Tibial artery (tissue), 4 donors: ENCODE results near the gene CNN2.

Experiments used
- DNase-seq, 2 donors: peaks; one replicate each; pipeline ENCODE4 v3.0.0-alpha.2; 2019
- H3K27ac ChIP-seq, 2 donors: fragments of 200-600 bp; sonication (generic) in 1 of 2; 1 replicate in 1 of 2; 2 replicates in 1 of 2; pipeline ENCODE4 v1.5.1; 2018 to 2019; ENCODE audit warnings: mild to moderate bottlenecking in 1 of 2
- H3K27me3 ChIP-seq, 2 donors: fragments of 200-600 bp; sonication (generic) in 1 of 2; one replicate each; pipeline versions ENCODE4 v1.5.1 to v1.6.0; 2016 to 2019
- H3K36me3 ChIP-seq, 3 donors: fragments of 200-600 bp; sonication (generic) in 2 of 3; one replicate each; pipeline ENCODE4 v1.5.1; 2016 to 2019; ENCODE audit warnings: mild to moderate bottlenecking in 2 of 3
- H3K4me1 ChIP-seq, 4 donors: fragments of 200-600 bp; sonication (generic) in 2 of 4; 1 replicate in 3 of 4; 2 replicates in 1 of 4; pipeline ENCODE4 v1.5.1; 2016 to 2019
- H3K4me3 ChIP-seq, 2 donors: fragments of 200-600 bp; sonication (generic) in 1 of 2; 1 replicate in 1 of 2; 2 replicates in 1 of 2; pipeline ENCODE4 v1.5.1; 2018 to 2019; ENCODE audit warnings: mild to moderate bottlenecking in 2 of 2
- H3K9me3 ChIP-seq, 3 donors: fragments of 200-600 bp; sonication (generic) in 1 of 3; one replicate each; pipeline ENCODE4 v1.5.1; 2016 to 2019
- intact Hi-C: fragments of 100-400 bp; cut with DNase I; formaldehyde crosslinking; loops from one replicate; pipeline ENCODE4 v1.15.0; 2023; ENCODE audit warnings: low total_unique reads
- TF ChIP-seq, protein P1 (sequence below), 2 experiments: fragments of 200-600 bp in 1 of 2; fragments of 450-650 bp in 1 of 2; IDR thresholded peaks; one replicate each; pipeline ENCODE4 v1.5.1; 2017 to 2019; ENCODE audit warnings: antibody characterized with exemption in 2 of 2, mild to moderate bottlenecking in 1 of 2, moderate library complexity in 1 of 2

The CNN2 gene

DNA sequence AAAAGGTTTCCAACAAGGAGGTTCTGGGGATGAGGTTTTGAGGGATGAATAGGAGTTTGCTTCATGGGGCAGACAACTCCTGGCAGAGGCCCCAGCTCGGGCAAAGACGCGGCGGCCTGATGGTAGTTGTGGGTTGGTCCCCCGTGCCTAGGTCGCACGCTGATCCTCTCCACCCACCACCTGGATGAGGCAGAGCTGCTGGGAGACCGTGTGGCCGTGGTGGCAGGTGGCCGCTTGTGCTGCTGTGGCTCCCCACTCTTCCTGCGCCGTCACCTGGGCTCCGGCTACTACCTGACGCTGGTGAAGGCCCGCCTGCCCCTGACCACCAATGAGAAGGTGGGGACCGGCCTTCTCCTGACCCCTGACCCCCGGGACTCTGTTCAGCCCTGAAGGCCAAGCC is 25.4 kb downstream of the CNN2 start:
- H3K27ac ChIP-seq, result no peak overlapping the region
- DNase-seq, result no peak
- peaks cover 0 to 14% (median 12%) of the 10 kb centered on the region in 3 donors for H3K9me3 ChIP-seq
- H3K4me3 ChIP-seq, result no peak overlapping the region
- TF ChIP-seq, protein P1, sequence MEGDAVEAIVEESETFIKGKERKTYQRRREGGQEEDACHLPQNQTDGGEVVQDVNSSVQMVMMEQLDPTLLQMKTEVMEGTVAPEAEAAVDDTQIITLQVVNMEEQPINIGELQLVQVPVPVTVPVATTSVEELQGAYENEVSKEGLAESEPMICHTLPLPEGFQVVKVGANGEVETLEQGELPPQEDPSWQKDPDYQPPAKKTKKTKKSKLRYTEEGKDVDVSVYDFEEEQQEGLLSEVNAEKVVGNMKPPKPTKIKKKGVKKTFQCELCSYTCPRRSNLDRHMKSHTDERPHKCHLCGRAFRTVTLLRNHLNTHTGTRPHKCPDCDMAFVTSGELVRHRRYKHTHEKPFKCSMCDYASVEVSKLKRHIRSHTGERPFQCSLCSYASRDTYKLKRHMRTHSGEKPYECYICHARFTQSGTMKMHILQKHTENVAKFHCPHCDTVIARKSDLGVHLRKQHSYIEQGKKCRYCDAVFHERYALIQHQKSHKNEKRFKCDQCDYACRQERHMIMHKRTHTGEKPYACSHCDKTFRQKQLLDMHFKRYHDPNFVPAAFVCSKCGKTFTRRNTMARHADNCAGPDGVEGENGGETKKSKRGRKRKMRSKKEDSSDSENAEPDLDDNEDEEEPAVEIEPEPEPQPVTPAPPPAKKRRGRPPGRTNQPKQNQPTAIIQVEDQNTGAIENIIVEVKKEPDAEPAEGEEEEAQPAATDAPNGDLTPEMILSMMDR (IDR thresholded peaks at IDR 0.05), result no peak
- no peaks in the 10 kb centered on the region for H3K27me3 ChIP-seq
- H3K4me1 ChIP-seq, result no peaks in the 10 kb centered on the region
- peaks cover 1 to 13% (median 4%) of the 10 kb centered on the region in 3 donors for H3K36me3 ChIP-seq
- intact Hi-C loops, result no loop called here

DNA sequence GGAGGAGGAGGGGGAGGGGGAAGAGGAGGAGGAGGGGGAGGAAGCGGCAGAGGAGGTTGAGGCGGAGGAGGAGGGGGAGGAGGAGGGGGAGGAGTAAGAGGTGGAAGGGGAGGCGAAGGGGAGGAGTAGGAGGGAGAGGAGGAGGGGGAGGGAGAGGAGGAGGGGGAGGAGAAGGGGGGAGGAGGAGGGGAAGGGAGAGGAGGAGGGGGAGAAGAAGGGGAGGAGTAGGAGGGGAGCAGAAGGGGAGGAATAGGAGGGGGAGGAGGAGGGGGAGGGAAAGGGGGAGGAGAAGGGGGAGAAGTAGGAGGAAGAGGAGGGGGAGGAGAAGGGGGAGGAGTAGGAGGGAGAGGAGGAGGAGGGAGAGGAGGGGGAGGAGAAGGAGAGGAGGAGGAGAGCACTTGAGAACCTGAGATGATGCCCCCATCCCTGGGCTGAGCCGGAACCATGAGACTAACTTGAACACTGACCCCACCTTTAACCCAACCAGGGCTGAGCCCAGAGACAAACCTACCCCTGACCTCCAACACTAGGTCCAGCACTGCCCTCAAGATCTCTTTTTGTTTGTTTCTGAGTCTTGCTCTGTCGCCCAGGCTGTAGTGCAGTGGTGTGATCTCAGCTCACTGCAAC is 26.1 kb downstream of the CNN2 start:
- Histone ChIP-seq H3K9me3 (peaks cover 0 to 20% (median 19%) of the 10 kb centered on the region in 3 donors), H3K27ac (no peak overlapping the region), H3K4me1 (no peaks in the 10 kb centered on the region), H3K27me3 (no peaks in the 10 kb centered on the region), H3K36me3 (peaks cover 5 to 19% (median 9%) of the 10 kb centered on the region in 3 donors), H3K4me3 (no peak overlapping the region)
- TF ChIP-seq, protein P1 (IDR thresholded peaks at IDR 0.05), result no peak
- no peak for DNase-seq
- intact Hi-C loops, result no loop called here

DNA sequence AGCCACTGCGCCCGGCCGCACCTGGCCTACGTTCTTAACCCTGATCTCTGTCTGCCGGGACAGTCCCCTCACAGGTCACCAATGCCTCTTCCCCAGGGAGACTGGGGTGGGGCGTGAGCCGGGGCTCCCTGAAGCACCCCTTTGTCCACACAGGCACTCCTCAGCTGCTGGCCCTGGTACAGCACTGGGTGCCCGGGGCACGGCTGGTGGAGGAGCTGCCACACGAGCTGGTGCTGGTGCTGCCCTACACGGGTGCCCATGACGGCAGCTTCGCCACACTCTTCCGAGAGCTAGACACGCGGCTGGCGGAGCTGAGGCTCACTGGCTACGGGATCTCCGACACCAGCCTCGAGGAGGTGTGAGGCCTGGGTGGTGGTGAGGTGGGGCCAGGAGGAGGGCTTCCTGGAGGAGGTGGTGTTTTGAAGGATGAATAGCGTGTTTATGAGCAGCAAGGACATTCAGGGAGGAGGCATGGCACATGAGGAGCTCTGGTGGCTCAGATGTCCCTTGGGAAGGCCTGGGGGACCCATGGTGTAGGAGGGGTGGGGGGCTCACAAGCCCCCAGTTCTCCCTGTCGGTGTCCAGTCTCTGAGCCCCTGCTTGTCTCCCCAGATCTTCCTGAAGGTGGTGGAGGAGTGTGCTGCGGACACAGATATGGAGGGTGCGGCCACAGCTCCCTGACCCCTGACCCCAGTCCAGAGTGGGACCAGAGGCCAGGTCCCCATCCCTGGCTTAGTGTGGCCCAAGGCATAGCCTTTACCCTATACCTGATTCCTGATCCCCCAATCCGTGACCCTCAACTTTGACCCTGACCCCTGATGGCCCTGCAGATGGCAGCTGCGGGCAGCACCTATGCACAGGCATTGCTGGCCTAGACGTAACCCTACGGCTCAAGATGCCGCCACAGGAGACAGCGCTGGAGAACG is 27.0 kb downstream of the CNN2 start:
- peaks cover 7 to 19% (median 14%) of the 10 kb centered on the region in 3 donors for H3K36me3 ChIP-seq
- no peak overlapping the region for H3K4me3 ChIP-seq
- intact Hi-C loops, result no loop called here
- no peak overlapping the region for H3K27ac ChIP-seq
- no peaks in the 10 kb centered on the region for H3K4me1 ChIP-seq
- DNase-seq, result no peak
- no peaks in the 10 kb centered on the region for H3K27me3 ChIP-seq
- peaks cover 4 to 30% (median 29%) of the 10 kb centered on the region in 3 donors for H3K9me3 ChIP-seq
- TF ChIP-seq, protein P1 (IDR thresholded peaks at IDR 0.05), result no peak

DNA sequence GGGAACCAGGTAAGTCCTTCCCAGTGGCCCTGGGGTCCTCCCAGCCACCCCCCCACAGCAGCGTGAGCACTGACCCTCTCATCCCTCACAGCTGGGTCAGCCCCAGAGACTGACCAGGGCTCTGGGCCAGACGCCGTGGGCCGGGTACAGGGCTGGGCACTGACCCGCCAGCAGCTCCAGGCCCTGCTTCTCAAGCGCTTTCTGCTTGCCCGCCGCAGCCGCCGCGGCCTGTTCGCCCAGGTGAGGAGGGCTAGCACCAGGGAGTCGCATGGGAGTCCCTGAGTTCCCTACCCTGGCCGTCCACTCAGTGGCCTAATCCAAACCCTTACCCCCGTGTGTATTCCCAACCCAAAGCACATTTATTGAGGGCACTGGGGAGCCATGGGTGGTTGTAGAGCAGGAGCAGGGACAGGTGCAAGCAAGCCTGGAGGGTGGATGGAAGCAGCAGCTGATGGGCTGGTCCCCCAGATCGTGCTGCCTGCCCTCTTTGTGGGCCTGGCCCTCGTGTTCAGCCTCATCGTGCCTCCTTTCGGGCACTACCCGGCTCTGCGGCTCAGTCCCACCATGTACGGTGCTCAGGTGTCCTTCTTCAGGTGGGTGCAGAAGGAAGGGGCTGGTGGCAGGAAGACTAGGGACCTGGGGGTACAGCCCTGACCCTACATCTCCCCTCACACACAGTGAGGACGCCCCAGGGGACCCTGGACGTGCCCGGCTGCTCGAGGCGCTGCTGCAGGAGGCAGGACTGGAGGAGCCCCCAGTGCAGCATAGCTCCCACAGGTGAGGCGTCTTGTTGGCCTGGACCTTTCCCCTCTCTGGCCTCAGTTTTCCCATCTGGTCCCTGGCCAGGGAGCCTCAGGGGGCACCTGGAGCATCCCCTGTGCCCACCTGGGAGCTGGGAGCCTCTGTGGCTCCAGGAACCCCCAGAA is 28.0 kb downstream of the CNN2 start:
- H3K27me3 ChIP-seq, result no peaks in the 10 kb centered on the region
- peaks cover 9 to 25% (median 14%) of the 10 kb centered on the region in 3 donors for H3K36me3 ChIP-seq
- no peak overlapping the region for H3K27ac ChIP-seq
- no peak overlapping the region for H3K4me3 ChIP-seq
- no peak for DNase-seq
- intact Hi-C loops, result no loop called here
- TF ChIP-seq, protein P1 (IDR thresholded peaks at IDR 0.05), result no peak
- no peaks in the 10 kb centered on the region for H3K4me1 ChIP-seq
- H3K9me3 ChIP-seq, result peaks cover 4 to 39% (median 38%) of the 10 kb centered on the region in 3 donors

DNA sequence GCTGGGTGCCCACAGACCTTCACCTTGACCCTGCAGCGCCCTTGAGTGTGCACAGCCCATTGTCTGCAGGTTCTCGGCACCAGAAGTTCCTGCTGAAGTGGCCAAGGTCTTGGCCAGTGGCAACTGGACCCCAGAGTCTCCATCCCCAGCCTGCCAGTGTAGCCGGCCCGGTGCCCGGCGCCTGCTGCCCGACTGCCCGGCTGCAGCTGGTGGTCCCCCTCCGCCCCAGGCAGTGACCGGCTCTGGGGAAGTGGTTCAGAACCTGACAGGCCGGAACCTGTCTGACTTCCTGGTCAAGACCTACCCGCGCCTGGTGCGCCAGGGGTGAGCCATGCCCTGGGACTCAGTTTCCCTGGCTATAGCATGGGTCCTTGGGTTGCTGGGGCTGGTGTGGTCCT is 28.6 kb downstream of the CNN2 start:
- H3K27ac ChIP-seq, result no peak overlapping the region
- TF ChIP-seq, protein P1 (IDR thresholded peaks at IDR 0.05), result no peak
- H3K4me1 ChIP-seq, result no peaks in the 10 kb centered on the region
- H3K4me3 ChIP-seq, result no peak overlapping the region
- H3K36me3 ChIP-seq, result peaks cover 9 to 27% (median 14%) of the 10 kb centered on the region in 3 donors
- peaks cover 4 to 44% (median 43%) of the 10 kb centered on the region in 3 donors for H3K9me3 ChIP-seq
- no peak for DNase-seq
- intact Hi-C loops, result no loop called here
- no peaks in the 10 kb centered on the region for H3K27me3 ChIP-seq
